Fibroblast of the conjunctiva (primary cell): ENCODE data around the gene TUG1.
A peak's percentile ranks its signal among the peaks of the same experiment; 100 is the strongest.

Experiments
- DNase-seq: peaks from one replicate; pipeline ENCODE4 v3.0.0-alpha.2; 2010; ENCODE audit warnings: low read depth

Gene TUG1

DNA sequence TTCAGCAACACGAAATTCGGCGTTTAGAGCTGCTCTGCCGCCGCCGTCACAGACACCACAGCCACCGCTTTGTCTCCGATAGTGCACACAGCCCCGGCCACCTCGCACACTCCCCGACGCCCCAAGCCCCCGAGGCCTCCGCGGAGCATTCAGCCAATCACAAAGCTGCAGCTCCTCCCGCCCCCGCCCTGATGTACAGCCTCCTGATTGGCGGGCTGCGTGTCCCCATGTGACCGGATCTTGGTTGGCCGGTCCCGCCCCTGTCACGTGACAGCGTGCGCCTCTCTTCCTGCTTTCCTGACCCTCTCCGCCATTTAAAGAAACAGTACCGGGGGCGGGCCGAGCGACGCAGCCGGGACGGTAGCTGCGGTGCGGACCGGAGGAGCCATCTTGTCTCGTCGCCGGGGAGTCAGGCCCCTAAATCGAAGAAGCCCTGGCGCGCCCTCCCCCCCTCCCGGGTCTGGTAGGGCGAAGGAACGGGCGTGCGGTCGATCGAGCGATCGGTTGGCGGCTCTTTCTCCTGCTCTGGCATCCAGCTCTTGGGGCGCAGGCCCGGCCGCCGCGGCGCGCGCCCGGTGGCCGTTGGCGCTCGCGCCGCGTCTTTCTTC lies at the start of gene TUG1:
TUG1 (plus strand) TSS at position 342 of the 608 bp plus-strand sequence.
- DNase-seq: peak; percentile 96

DNA sequence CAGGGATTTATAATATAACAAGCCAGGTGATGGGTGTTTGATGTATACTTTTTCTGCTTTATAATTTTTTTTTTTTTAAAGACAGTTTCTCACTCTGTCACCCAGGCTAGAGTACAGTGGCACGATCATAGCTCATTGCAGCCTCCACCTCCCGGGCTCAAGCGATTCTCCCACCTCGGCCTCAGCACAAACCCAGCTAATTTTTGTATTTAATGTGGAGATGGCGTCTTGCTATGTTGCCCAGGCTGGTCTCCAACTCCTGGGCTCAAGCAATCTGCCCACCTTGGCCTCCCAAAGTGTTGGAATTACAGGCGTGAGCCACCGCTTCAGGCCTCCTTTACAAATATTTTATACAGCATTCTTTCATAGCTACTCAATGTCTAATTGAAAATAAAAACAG lies 49.1 kb upstream of the TUG1 start:
- no peak for DNase-seq

DNA sequence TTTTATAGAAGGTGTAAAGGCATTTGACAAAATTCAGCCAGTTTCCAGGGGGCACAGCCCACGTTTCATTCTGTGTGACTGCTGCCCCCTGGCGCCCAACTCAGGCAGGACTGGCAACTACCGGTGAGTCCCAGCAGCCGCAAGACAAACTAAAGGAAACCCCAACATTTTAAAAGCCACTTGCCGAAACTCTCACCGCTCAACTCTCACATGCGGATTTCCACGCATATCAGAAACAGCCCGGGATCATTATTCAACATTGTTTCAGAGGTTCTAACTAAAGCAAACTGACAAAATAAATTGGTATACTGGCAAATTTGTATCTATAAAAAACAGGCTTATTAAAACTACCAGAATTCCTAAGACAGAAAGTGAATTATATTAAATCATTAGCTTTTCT lies 48.7 kb upstream of the TUG1 start:
- DNase-seq: peak; percentile 32

DNA sequence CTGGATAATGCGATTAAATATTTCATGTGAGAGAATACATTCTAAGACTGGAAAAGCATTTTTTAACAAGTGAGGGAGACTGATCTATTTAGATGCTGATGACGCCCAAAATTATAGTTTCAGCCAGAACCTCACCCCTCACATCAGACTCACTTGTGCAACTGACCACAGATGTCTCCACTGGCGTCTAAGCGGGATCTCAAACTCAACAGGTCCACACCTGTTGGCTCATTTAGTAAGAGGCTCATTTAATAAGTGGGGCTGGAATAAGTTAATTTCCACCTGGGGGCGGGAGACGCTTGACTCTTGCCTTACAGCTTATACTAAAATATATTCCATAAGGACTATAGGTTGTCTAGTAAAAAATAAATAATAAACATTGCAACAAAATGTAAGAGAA lies 48.0 kb upstream of the TUG1 start:
- DNase-seq: no peak

GRCh38 chr22:30922151-30922611 lies 46.9 kb upstream of the TUG1 start:
- DNase-seq: peak; percentile 16

- DNase-seq: no peak
Observed at GRCh38 chr22:30923168-30923900, 45.7 kb upstream of the TUG1 start.

- no peak for DNase-seq
Observed at GRCh38 chr22:30925667-30926066, 43.4 kb upstream of the TUG1 start.

GRCh38 chr22:30926706-30927105 lies 42.4 kb upstream of the TUG1 start:
- no peak for DNase-seq

DNA sequence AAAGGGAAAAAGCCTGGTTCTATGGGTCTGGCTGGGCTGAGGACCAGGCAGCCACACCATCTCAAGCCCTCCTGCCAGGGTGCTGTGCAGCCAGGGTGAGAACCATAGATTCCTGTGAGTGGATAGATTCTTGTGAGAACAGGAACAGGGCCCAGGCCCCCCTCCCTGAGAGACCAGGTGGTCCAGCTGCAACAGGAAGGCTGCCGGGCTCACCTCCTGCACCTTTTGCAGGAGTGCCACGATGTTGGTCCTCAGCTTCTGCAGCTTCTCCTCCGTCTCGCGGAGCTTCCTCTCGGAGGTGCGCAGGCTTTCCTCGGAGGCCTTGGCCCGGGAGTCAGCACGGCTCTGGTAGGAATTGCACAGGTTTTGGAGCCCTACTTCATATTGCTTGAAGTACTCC lies 41.3 kb upstream of the TUG1 start:
- no peak for DNase-seq

DNA sequence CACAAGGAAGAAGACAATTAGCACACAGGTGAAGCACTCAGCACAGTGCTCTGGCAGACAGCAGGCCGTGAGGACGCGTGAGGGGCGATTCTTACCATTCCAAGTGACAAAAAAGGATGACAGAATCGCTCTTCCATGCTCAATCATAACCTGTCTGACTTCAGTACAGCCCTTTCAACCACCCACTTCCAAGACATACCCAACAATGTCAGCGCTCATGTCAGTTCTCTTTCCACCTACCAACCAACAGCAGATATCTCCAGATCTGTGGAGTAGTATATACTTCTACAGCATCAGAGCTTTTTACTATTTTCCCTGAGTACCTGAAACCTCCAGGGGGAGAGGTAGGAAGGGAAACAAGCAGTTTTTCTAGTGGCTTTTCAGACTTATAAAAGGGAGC lies 40.7 kb upstream of the TUG1 start:
- DNase-seq: no peak

DNA sequence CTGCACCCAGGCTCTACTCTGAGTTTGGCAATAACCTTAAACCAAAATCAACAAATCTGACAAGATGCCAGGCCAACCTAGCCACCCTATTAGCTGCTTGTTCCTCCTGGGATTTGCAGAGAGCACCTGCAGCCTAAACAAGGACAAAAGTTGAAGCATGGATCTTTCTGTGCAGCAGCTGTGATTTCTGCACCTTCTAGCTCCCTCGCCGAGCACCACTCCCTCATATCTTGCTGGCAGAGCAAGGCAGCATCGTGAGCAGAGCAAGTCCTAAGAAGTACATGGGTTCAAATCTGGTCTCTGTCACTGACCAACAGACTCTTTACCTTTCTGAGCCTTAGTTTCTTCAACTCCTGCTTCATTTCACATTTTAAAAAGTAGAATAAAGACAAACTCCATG lies 38.8 kb upstream of the TUG1 start:
- no peak for DNase-seq

- no peak for DNase-seq
Observed at GRCh38 chr22:30931541-30932300, 37.3 kb upstream of the TUG1 start.

- no peak for DNase-seq
Observed at GRCh38 chr22:30932661-30933060, 36.4 kb upstream of the TUG1 start.

DNA sequence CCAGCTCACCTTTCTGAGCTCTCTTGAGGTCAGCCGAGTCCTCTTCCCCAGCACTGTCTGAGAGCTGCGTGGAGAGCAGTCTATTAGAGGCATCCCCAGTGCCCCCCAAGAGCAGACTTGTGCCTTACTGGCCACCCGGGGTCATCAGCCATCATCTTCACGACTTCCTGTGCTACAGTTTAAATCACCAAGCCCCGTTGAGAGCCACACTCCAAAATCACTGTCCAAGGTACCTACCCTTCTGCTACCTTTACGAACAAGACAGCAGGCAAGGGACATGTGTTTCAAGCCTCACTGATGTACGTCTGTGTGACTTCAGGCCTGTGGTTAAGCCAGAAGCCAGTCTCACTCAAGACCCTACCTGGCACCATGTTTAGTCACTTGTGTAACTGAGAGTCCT lies 35.6 kb upstream of the TUG1 start:
- DNase-seq: no peak

DNA sequence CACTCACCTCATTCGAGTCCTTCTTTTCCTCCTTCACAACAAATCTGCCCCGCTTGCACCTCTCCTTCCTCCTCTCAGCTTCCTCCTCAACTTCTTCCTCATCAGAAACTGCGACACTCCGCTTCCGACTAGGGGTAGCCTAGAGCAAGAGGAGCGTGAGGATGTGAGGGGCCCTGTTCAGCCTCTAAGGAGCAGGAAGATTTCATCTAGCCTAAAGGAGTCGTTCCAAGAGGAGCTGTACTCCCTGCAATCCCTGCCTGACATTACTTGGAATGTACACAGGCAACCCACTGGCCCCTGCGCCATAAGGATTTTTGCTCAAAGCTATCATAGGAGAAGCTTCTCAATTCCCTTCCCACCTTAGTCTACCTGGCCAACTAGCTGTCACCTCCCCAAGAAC lies 35.0 kb upstream of the TUG1 start:
- no peak for DNase-seq

DNA sequence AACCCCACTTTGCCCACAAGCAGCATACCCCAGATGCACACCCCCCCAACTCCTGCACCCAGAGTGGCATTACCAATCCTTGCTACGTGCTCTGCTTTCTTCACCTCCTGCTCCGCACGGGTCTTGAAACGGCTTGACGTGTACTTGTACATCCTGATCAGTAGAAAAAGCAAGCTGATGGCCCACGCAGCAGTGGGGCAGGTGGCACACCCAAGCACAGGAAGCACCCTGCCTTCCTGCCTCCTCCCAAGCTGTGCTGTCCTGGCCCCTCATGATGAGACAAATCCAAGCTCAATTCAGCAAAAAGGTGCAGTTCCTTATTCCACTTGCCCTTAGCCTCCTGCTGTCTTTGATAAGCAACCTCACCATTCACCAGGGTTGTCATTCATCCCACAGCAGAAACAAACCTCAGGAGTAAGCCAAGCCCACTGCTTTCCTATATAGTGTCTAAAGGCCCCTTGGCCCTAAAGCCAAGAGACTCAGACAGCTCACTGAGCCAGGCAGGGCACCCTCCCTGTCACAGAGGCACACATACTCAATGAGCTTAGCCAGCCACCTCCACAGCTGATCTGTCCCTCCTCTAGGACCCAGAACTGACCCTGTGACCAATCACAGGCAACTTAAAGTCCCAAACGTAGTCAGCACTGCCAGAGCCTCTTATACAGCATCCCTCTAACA lies 28.2 kb upstream of the TUG1 start:
- no peak for DNase-seq

DNA sequence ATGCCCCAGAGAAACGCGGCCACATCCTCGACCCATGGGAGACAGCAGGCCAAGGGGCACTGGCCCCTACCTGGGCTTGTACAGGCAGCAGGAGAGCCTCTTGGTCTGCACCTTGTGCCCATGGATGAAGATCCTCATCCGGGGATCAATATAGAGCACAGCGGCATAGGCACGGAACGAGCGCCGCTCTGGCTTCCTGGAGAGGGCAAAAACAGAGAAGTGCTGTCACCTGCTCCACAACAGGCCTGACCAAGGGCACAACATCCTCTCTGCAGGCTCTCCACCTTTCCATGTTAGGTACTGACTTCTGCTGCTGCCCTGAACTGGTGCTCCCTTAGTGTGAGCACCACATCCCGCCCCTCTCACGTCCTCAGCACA lies 27.7 kb upstream of the TUG1 start:
- DNase-seq: no peak

- no peak for DNase-seq
Observed at GRCh38 chr22:30943368-30943767, 25.7 kb upstream of the TUG1 start.

- DNase-seq: no peak
Observed at GRCh38 chr22:30944986-30945385, 24.1 kb upstream of the TUG1 start.

DNA sequence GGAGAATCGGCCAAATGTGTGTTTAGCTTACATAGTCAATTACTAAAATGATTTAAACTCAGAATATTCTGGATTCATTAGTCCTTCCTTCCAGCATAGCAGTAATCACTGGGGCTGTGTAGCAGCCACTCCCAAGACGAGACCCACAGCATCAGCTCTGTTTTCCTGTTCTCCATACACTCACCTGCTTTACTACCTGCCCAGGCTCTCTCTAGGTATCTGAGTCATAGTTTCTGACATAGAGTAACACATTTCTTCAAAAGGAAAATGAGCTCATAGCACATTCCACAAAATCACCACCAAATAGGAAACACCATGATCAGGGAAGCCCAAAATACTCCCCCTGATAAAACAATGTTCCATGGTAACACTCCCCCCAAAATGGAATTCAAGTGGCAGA lies 23.4 kb upstream of the TUG1 start:
- no peak for DNase-seq

DNA sequence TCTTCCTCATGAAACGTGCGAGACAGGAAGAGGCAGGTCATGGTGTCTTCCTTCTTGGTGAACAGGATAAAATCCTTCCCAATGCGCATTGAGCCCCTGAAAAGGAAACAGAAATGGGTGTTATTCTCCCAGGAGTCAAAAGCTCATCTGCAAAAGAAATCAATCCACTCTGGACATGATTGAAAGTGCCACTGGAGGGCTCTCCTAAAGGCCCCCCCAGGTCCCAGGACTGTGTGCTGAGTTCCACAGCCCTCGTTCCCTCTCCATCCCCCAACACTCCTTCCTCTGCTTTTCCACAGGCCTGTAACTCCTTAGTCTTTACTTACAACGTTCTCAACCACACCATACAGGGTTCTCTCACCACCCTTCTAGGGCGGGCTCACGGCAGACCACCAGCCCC lies 22.7 kb upstream of the TUG1 start:
- no peak for DNase-seq

DNA sequence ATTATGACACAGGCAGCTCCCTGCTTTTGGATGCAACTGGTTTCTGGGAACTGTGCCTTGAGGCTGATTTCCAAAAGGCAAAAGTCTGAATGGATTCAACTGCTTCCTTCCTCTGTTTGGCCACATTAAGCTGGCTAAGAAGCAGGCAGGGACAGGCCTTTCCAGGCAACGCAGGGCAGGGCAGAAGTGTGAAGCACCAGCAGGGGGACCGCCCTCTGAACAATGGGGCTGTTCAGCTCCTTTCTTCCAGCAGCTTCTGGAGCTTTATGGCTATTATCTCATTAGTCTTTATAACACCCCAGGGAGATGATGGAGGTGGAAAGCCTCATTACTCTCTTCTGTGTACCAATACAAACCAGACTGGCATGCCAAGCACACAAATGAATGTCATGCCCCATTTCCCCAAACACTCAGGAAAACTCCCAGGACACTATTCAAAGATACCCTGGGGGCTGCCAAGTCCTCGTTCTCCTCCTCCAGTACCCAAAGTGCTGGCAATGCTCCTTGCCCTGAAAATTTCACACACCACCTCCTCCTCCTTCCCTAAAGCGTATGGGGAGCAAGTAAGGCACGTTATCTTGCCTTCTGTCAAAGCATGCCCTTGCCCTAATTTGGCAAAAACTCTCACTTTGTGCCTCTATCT lies 21.8 kb upstream of the TUG1 start:
- no peak for DNase-seq
